NCI-H446 treated with DMSO at 0.1 percent for 48 hours (cell line): ENCODE data around the gene GRIP2.

ENCODE experiments used
- DNase-seq: peaks from one replicate; lab custom pipeline; 2025; lab: John Stamatoyannopoulos, UW

GRIP2 gene

DNA sequence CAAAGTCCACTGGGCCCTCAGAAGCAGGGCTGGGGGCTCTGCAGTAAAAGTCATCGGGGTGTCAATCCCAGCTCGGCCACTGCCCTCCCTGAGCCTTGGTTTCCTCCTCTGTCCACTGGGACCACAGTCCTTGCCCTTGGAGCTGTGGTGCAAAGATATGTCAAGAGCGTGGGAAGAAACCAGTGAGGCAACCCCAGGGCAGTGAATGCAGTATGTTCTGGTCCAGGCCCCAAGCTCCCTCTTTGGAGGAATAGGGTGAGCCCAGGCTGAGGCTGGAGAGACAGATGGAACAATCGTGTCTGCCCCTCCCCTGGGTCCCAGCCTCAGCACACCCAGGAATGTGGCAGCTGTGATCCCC is 779 bp downstream of the GRIP2 start:
- DNase-seq: no peak

DNA sequence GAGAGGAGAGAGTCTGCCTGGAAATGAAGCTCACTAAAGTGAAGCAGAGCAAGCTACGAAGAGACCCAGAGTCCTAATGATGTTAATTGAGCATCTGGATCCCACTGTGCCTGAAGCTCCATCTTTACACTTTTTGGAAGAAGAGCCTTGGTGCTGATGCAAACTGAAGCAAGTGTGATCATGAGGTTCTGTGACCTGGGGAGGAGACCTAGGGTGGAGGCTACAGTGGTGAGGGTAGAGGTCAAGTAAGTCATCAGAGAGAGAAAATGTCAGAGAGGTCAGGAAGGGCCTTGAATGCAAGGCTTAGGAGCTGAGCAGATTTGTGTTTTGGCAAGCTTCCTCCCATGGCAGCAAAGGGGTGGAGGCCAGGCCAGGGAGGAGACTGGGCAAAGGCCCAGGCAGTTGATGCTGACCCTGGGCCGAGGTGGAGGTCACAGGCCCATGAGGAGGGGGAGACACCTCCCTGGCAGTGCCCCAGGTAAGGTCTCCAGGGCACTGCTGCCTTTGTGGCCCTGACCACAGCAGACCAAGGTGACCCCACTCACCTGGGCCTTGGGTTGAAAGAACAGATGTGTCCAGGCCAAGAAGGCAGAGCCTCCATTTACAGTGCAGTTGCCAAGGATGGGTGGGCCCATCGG is 1.6 kb downstream of the GRIP2 start:
- DNase-seq: no peak

DNA sequence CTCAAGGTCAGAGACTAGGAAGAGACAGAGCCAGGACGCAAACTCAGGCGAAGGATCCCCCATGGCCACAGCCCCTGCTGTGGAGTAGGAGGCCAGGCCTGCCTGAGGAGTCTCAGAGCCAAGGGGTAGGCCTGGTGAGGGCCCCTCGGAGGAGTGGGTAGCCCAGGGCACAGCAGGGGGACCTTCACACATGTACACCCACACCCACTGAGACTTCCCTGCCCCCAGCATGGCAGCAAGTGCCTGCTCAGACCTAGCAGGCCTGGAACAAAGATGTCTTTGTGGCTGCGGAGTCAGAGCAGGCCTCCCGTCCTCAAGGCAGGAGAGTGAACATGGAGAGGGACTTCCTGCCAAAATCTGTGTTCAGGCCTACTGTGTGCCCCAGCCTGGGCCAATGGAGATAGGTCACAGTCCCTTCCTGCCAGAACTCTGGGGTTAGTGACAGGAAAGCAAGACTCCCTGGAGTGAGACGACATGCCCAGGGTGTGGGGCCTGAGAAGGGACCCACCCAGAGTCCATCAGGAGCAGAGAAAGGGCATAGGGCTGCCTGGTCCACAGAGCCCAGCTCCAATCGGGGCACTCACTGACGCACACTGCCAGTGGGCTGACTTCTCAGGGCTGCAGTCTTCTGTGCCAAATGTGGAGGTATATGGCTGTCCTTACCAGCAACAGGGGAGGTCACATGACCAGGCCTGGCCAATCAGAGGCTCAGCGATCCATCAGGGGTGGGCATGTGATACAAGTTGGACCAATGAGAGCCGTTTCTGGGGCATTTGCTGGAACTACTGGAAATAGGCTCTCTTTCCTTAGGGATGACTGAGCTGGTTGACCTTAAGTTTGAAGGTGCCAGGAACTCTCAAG is 2.3 kb downstream of the GRIP2 start:
- DNase-seq: no peak

DNA sequence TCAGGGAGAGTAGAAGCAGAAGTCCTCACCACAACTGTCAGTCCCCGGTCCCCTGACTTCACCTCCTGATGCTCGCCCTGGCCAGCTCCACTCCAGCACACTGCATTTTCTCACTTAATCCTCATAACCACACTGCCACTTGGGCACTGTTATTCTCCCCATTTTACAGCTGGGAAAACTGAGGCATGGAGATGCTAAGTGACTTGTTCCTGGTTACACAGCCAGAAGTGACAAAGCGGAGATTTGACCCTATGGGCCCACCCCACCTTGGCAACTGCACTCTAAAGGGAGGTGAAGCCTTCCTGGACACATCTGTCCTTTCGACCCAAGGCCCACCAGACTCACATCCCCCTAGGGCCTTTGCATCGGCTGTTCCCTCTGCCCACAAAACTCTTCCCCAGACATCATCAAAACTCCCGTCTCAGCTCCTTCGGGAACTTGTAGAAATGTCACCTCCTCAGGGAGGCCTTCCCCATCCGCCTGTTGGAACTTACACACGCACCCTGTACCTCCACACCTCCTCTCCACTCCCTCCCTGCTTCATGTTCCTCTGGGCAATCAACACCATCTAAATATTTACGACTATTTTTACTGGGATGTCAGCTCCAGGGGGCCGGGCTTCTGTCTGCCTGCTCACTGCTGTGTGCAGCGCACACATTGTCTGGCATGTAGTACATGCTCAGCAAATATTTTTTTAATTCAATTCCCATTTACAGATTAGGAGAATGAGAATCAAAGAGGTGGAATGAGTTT is 3.1 kb downstream of the GRIP2 start:
- no peak for DNase-seq

DNA sequence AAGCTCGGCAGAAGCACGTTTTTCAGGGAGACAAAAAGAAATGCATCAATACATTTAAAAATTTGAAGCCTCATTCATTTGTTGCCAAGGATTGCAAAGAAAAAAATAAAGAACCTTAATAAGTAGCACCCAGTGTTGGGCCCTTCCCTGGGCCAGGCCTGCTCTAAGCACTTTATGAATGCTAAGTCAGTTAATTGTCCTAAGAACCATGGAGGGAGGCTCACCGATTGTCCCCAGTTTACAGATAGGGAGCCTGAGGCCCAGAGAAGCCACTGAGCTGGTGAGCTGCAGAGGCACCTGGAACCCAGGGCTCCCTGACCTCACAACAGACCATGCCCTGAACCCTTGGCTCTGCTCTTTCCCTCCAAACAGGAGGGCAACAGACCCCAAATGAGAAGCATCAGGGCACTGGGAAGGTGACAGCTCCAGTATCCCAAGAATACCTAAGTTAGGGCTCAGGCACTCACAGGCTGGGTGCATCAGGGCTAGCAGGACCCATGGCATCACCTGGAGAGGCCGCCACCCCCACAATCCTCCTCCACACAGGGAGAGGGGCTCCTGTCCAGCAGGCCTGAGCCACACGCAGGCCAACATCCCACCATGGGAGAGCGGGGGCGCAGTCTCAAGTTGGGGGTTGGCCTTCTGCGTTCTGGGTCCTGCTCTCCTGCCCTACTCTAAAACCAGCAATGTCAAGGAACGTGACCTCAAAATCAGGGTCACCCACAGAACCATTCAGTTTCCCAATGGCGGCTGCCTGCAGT is 3.9 kb downstream of the GRIP2 start:
- DNase-seq: no peak

DNA sequence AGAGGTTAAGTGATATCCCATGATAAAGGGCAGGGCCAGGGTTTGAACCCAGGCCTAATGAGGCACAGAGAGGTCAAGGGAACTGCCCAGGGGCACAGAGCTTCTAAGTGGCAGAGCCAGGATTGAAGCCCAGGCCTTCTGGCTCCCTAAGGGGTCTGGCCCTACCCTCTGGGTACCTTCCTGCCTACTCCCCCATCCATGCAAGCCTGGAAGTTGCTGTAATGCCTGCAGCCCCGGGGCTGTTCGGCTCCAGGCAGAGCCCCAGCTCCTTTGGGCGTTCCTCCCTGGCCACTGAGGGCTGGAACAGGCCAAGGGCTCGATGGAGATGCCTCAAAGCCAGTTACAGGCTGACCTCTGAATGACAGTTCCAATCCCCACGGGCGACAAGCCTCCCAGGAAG is 4.5 kb downstream of the GRIP2 start:
- no peak for DNase-seq

DNA sequence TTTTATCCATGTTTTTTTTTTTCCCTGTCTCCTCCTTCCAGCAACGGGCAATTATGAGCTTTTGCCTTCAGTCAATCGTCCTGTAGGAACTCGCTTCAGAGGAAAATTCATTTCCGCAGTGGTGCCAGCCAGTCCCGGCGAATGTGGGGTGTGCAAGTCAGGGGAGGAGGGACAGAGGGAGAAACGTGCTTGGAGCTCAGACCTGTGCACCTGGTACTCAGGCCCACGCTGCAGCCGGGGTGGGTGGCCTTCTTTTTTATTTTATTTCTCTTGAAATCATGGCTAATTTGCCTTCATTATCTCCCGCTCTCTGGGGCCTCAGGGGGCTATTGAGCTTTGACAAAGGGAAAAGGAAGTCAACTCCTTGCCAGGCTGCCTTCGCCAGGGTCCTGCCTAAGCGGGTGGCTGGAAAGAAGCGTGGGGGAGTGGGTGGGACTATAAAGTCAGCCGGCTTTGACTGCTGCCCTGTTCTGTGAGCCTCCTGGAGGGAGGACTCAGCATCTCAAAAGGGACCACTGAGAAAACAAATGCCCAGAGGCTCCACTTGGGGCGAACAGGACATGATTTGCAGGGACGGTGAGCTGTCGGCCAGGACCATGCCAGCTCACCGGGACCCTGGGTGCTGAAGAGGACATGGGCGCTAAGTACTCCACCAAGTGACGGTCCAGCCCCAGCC is 5.5 kb downstream of the GRIP2 start:
- DNase-seq: no peak

DNA sequence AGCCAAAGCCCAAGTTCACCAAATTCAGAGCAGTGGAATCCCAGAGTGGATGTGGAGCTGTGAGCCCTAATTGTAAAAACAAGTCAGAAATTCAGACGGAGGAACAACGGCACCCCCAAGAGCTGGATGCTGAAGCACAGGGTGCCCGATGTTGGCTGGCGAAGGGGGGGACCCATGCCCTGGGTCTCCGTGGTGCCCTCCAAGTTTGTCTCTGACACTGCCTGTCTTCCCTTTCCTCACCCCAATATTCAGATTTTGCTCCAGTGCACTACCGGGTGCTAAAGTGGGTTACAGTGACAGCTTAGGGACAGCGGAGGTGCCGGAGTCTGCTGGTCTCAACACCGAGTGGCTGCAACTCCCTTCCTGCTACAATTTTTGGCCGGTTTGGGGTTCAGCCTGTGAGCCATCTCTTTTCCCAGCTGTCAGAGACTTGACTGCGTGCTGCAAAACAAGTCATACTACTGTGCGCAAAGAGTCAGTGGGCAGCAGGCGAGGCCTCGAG is 6.6 kb downstream of the GRIP2 start:
- DNase-seq: no peak

DNA sequence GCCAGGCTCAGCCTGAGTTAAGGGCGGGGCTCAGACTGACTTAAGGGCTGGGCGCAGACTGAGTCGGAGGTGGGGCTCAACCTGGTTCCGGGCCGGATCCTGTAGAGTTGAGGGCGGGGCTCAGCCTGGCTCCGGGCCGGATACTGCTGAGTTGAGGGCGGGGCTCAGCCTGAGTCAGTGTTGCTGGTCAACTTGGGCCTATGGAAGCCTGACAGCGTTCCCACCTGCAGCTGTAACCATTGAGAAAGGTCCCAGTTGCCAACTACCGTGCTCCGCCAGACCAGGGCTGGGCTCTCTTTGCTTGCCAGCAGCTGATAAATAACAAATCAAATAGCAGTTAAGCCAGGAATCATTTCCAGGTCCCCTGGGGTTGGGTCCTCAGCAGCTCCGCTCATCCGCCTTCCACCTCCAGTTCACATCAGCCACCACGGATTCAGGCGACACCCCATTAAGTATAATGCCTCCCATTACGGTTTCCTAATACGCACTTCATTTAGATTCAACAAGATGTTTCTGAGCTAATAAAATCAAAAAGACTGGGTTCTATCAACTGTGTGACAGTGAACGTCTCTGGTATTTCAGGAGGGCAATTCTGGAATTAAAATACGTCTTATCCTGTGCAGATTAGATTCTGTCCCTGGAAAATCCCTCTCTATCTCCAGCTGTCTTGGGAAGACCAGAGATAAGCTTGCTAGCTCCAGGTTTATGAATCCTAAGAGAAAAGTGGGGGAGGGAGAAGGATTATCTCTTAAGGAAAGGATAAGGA is 7.3 kb downstream of the GRIP2 start:
- DNase-seq: no peak

DNA sequence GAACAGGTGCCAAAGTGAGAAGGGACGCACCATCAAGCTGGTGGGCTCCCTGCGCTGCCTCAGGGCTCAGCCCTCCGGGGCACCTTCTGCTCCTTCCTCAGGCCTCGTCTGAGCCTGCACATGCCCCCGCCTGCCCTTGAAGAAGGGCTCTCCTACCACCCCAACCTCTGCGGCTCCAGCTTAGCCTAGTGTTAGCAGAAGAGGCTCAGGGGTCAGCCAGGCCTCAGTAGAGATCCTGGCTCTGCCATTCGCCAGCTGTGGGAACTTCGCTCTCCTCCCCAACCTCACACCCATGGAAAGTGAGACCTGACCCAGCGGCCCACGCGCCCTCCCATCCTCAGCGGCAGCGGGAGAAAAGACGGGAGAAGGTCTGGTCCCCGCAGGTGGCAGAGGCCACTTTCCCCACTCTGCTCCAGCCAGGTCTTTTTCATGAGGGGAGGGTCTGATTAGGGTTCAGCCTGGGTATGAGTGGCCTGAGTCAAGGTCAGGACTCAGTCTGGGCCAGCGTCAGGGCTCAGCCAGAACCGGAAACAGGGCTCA is 8.2 kb downstream of the GRIP2 start:
- no peak for DNase-seq

DNA sequence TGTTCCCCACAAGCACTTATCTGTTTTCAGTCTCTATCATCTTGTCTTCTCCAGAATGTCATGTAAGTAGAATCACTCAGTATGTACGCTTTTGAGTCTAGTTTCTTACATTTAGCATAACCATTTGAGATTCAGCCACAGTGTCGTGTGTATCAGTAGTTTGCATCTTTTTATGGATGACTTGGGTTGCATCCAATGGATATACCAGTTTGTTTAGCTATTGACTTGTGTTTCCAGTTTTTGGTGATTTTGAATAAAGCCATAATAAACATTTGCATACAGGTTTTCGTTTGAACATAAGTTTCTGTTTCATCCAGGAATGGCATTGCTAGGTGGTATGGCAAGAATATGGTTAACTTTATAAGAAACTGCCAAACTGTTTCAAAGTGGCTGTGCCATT is 12.1 kb downstream of the GRIP2 start:
- DNase-seq: no peak

DNA sequence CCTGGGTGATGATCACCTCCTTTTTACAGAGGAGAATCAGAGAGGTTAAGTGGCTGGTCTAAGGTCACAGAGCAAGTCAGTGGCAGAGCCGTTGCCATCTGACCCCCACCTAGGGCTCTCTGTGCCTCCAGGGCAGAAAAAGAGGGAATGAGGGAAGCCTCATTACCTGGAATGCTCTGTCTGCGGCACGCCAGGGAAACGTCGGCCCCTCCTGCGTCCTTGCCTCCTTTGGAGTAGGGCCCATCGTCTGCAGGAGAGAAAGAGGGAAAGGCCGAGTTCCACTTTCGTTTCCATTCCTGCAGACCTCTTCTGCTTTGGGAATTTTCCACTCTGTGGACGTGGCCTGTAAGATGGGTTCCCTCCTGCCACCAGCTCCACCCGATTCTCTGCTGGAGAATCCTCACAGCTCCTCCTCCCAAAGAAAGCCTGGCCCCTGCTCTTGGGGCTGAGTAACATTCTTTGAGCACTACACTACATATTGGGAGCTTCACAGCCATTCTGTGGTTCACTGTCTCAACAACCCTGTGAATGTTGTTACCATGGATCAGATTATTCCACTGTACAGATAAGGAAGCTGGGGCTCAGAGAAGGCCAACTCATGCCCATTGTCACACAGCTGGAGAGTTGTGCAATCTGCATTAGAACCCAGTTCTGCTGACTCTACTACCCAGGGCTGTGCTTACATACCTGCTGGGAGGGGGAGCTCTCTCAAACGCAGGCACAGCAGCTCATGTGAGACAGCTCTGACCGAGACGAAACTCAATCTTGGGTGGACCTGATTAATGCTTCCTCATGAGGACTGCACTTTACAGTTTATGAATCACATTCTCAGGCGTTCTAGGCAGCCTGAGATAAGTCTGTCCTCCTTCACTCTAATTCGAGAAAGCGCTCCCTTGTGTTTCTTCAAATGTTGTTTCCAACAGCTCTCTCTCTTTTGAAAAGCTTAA is 14.2 kb downstream of the GRIP2 start:
- DNase-seq: no peak

DNA sequence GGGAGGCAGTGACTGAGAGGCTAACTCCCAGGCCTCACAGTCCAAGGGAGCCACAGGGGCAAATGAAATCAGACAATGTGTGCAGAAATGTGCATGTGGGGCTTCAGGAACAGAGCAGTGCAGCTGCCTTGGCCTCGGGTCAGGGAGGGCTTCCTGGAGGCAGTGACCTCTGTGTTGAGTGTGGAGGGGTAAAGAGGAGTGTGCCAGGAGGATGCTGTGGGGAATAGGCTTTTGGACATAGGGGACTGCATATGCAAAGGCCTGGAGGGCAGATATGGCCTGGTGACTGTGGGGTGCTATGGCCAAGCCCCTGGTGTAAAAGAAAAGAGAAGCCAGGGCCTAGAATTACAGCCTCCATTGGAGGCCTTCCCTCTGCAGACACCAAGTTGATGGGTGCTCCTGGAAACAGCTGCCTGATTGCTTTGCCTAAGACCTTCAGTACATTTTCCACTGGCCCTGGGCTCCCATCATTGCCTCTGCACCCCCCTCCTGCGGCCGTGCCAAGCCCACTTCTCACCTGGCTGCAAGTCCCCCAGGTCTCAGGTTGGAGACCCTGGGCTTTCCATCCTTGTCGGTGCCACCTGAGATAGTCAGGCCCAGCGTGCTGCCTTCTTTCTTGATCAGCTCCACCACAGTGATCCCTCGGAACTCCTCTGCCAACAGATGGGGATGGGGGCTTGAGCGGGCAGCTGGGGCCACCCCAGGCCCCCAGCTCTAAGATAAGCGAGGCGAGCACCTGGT is 15.1 kb downstream of the GRIP2 start:
- DNase-seq: no peak

DNA sequence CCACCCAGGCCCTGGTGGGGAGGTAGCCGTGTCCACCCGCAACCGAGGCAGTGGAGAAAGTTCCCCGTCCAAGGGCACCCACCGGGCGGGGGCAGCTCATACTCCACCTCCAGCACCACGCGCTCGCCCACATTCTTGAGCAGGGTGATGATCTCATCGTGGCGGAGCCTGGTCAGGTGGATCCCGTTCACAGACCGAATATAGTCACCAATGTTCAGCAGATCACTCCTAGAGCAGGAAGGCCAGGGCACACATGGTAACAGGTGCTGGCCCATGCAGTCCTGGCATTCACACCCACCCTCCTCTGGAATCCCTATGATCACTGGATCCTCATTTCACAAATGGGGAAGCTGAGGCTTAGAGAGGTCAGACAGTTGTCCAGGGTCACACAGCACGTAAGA is 15.8 kb downstream of the GRIP2 start:
- no peak for DNase-seq

DNA sequence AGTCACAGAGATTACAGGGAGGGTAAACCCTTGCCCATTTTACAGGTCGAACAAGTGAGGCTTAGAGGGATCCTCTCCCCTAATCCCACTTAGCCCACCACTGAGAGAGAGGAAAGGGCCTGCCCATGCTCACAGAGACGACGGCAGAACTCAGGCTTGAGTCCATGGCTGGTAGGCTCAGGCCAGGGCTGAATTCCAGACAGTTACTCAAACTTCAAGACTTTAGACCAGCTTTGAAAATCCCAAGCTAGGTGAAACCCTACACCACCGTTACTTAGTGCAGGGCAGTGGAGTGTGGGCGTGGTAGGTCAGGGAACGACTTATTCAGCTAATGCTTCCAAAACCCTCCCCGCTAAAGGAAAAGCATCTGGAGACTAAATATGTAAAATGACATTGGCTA is 16.4 kb downstream of the GRIP2 start:
- no peak for DNase-seq

DNA sequence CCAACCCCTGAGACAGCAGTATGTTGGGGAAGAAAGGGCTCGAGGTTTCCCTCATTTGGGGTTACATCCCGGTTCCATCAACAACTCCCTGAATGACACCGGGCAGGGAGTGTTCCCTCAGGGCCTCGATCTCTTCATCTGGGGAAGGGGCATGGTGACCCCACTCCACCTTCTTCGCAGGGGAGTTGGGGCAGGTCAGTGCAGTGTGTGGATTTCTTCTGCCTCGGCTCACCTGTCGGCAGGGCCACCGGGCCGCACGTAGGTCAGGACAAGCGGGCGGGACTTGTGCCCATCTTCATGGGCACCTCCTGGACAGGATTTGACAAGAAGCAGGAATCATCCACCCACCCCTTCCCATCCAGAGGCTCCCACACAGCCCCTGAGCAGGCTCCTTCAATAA is 17.4 kb downstream of the GRIP2 start:
- DNase-seq: no peak

DNA sequence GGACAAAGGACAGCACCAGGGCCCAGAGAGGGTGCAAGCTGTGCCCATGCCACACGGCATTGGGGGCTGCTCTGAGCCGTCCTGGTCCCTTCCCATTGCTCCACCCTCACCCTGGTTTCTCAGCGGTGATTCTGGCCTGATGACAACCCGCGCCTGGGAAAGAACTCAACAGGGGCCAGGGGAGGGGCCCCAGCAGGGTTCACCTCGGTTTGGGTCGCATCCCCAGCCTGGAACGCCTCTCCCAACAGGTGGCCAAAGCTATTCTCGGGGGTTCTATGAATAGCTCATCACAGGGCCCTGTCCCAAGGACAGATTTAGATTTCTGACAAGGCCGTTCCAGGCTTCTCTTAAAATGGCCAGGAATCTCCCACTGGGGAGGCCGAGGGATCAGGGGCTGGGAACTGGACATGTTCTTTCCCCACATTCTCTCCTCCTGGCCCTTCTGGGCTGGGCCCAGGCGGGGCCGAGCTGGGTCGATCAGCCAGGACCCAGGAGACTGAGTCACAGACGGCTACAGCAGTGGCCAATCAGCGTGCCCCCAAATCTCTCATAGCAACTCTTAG is 17.9 kb downstream of the GRIP2 start:
- no peak for DNase-seq

DNA sequence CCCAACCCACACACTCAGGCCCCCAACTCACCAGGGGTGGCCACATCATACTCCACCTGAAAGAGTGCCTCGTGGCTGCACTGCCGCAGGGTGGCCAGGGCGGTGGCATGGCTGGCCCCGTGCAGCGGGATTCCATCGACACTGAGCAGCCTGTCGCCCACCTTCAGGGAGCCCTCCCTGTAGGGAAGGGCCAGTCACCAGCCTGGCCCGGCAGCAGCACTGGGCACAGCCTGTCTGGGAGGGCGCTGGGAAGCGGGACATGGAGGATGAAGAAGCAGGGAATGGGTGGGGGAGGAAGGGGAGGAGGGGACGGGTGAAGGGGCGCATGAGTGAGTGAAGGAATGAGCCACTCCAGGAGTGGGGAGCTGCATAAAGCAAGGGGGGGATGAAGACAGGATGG is 18.5 kb downstream of the GRIP2 start:
- DNase-seq: no peak
